ENCODE data around the gene FAIM. TPM values are rescaled to one million over a fixed set of nuclear protein-coding genes. Genes with fewer than 3 reads are reported as not detected.
"Not testable (repeated sequence)": the region's sequence is repeated elsewhere in the genome, so short reads cannot be mapped to it uniquely, and the experiment has no call there.

Gene FAIM
- total RNA-seq, 3 donors from 2014 or later, result 10.8 to 31.6 (median 14.9) TPM

DNA sequence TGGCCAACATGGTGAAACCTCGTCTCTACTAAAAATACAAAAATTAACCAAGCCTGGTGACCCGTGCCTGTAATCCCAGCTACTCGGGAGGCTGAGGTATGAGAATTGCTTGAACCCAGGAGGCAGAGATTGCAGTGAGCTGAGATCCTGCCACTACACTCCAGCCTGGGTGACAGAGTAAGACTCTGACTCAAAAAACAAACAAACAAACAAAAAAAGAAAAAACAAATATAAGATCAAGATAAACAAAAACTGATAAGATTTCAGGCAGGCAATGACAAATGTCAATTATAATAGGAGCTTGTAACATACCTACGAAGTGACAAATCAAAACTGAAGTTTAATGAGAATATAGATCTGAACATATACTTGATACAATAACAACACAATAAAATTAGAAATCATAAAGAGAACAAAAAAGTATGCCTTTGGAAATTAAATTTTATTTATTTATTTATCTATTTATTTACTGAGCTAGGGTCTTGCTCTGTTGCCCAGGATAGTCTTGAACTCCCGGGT lies 70.4 kb downstream of the FAIM start:
- peaks cover 0 to 17% of the 10 kb centered on the region in 2 donors for H3K9me3 ChIP-seq
- H3K27ac ChIP-seq, result no peak overlapping the region
- no peaks in the 10 kb centered on the region for H3K27me3 ChIP-seq
- no peak for DNase-seq (ENCODE audit: low spot score in 2 of 2)
- H3K4me3 ChIP-seq, result no peak overlapping the region
- no peaks in the 10 kb centered on the region for H3K4me1 ChIP-seq
- intact Hi-C loops (cut with DNase I; ENCODE audit: low total_unique reads), result no loop called here
- TF ChIP-seq POLR2A (IDR thresholded peaks at IDR 0.05), result no peak
- TF ChIP-seq POLR2AphosphoS5 (IDR thresholded peaks at IDR 0.05), result no peak
- TF ChIP-seq, protein P1, sequence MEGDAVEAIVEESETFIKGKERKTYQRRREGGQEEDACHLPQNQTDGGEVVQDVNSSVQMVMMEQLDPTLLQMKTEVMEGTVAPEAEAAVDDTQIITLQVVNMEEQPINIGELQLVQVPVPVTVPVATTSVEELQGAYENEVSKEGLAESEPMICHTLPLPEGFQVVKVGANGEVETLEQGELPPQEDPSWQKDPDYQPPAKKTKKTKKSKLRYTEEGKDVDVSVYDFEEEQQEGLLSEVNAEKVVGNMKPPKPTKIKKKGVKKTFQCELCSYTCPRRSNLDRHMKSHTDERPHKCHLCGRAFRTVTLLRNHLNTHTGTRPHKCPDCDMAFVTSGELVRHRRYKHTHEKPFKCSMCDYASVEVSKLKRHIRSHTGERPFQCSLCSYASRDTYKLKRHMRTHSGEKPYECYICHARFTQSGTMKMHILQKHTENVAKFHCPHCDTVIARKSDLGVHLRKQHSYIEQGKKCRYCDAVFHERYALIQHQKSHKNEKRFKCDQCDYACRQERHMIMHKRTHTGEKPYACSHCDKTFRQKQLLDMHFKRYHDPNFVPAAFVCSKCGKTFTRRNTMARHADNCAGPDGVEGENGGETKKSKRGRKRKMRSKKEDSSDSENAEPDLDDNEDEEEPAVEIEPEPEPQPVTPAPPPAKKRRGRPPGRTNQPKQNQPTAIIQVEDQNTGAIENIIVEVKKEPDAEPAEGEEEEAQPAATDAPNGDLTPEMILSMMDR (IDR thresholded peaks at IDR 0.05), result no peak
- H3K36me3 ChIP-seq, result peaks cover 2% of the 10 kb centered on the region

DNA sequence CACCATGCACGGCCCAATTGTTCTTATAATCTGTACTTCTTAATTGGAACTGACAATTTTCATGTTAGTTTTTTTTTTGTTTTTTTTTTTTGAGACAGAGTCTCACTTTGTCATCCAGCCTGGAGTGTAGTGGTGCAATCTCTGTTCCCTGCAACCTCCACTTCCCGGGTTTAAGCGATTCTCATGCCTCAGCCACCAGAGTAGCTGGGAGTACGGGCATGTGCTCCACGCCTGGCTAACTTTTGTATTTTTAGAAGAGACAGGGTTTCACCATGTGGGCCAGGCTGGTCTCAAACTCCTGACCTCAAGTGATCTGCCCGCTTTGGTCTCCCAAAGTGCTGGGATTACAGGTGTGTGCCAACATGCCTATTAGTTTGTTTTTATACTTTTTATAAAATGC lies 72.4 kb downstream of the FAIM start:
- H3K4me3 ChIP-seq; H3K27ac ChIP-seq; intact Hi-C loops (cut with DNase I; ENCODE audit: low total_unique reads); H3K27me3 ChIP-seq; H3K4me1 ChIP-seq; DNase-seq (ENCODE audit: low spot score in 2 of 2); H3K9me3 ChIP-seq; H3K36me3 ChIP-seq: not testable (repeated sequence)

DNA sequence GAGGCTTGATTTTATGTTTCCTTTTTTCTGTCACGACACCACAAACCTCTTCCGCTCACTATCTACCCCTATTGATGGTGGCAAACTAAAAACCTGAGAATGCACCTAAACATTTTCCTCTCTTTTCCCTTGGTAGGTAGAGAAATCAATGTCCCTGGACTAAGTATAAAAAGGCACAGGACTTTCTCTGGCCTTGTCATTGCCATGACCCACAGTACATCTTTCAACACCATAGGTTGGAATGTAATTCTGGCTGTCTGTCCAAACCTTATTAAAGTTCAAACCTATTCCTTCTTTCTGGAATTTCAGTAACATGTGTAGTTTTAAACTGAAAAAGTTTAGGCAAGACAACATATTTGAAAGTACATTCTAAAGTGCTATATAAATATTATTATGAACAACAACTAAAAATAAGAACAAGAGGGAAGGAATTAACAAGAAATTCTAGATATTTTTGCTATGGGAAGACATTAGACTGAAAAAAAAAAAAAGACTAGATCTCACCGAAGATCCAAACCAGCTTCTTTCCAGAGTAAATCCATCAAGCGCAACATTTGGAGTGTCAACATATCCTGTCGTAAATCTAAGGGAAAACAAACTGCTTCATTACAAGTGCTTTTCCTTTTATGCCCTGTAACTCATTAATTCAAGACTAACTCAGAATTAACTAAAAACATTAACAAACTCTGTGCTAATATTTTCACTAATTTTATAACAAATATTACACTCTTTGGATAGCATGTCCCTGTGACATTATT lies 73.1 kb downstream of the FAIM start:
- H3K9me3 ChIP-seq, result no peaks in the 10 kb centered on the region
- H3K27ac ChIP-seq, result no peak overlapping the region
- no peaks in the 10 kb centered on the region for H3K27me3 ChIP-seq
- no peak overlapping the region for H3K4me3 ChIP-seq
- H3K4me1 ChIP-seq, result no peaks in the 10 kb centered on the region
- DNase-seq (ENCODE audit: low spot score in 2 of 2), result no peak
- no peaks in the 10 kb centered on the region for H3K36me3 ChIP-seq
- intact Hi-C loops (cut with DNase I; ENCODE audit: low total_unique reads), result no loop called here
- TF ChIP-seq POLR2AphosphoS5 (IDR thresholded peaks at IDR 0.05), result no peak
- TF ChIP-seq, protein P1 (IDR thresholded peaks at IDR 0.05), result no peak

DNA sequence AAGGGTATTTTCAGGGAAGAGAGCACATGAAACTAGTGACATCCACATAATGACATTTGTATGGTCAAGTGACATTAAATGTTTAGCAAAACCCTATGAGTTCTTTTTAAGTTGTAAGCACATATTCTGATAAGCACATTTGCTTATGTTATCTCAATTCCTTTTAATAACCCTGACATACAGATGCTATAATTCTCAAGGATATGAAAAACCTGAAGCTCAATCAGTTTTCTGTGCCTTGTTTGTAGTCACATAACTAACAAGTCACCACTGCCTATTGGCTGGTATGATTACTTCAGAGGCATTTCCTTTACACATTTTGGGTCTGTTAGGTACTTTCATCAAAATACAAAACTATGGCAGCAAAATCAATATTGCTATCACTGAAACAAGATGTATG lies 74.1 kb downstream of the FAIM start:
- Histone ChIP-seq H3K4me3 (no peak overlapping the region), H3K36me3 (no peaks in the 10 kb centered on the region), H3K27ac (no peak overlapping the region), H3K27me3 (no peaks in the 10 kb centered on the region), H3K4me1 (no peaks in the 10 kb centered on the region), H3K9me3 (no peaks in the 10 kb centered on the region)
- TF ChIP-seq, protein P1 (IDR thresholded peaks at IDR 0.05), result no peak
- TF ChIP-seq POLR2AphosphoS5 (IDR thresholded peaks at IDR 0.05) (no peak), POLR2A (IDR thresholded peaks at IDR 0.05) (no peak)
- DNase-seq (ENCODE audit: low spot score in 2 of 2), result no peak
- intact Hi-C loops (cut with DNase I; ENCODE audit: low total_unique reads), result no loop called here

Other genes starting within 250 kb of the FAIM start
- 1 to 10 TPM in 2 of 3 donors, under 1 TPM in 1; 0.32 to 4.2 (median 2.3) TPM for gene ESYT3, start 174.2 kb upstream of the FAIM start, total RNA-seq
- gene CEP70, start 14.5 kb upstream of the FAIM start, total RNA-seq, result 10 to 100 TPM; 19.5 to 84.0 (median 58.3) TPM
- gene PIK3CB, start 226.2 kb downstream of the FAIM start, total RNA-seq, result 10 to 100 TPM; 30.5 to 46.2 (median 31.7) TPM